Tibial nerve (tissue), 4 donors: Measurements from ENCODE around the gene LCMT1.

ENCODE experiments used
- EP300 ChIP-seq, 2 donors: sonication (generic); formaldehyde crosslinking; IDR thresholded peaks; one replicate each; pipeline ENCODE4 v1.6.1; 2017; ENCODE audit warnings: antibody characterized with exemption in 2 of 2, mild to moderate bottlenecking in 1 of 2
- POLR2A ChIP-seq, 2 donors: fragments of 450-650 bp; IDR thresholded peaks; one replicate each; pipeline ENCODE4 v1.6.1; 2017; ENCODE audit warnings: antibody characterized with exemption in 2 of 2, mild to moderate bottlenecking in 2 of 2, moderate library complexity in 2 of 2
- TF ChIP-seq, protein P1 (sequence below), 5 experiments: fragments of 200-600 bp in 3 of 5; fragments of 450-650 bp in 2 of 5; sonication (generic) in 3 of 5; IDR thresholded peaks; one replicate each; pipeline ENCODE4 v1.5.1; 2016 to 2019; ENCODE audit warnings: antibody characterized with exemption in 5 of 5, mild to moderate bottlenecking in 3 of 5, moderate library complexity in 2 of 5

DNA sequence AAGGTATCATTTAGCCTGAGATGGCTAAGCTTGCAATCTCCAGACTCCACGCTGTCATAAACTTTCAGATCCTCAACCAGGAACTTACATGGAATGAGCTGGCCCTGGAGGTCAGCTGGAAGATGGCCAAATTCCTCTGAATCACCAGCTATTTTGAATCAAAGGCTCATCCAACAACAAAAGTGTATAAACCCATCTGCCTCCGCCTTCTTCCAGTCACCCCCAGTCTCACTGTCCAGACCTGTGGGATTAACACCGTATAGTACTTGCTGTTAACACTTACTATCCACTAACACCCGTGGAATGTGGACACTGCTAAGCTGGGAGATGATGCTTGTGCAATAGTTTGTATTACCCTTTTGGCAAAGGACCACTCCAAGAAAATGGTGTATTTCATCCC lies 1.9 kb upstream of the LCMT1 start:
- TF ChIP-seq, protein P1, sequence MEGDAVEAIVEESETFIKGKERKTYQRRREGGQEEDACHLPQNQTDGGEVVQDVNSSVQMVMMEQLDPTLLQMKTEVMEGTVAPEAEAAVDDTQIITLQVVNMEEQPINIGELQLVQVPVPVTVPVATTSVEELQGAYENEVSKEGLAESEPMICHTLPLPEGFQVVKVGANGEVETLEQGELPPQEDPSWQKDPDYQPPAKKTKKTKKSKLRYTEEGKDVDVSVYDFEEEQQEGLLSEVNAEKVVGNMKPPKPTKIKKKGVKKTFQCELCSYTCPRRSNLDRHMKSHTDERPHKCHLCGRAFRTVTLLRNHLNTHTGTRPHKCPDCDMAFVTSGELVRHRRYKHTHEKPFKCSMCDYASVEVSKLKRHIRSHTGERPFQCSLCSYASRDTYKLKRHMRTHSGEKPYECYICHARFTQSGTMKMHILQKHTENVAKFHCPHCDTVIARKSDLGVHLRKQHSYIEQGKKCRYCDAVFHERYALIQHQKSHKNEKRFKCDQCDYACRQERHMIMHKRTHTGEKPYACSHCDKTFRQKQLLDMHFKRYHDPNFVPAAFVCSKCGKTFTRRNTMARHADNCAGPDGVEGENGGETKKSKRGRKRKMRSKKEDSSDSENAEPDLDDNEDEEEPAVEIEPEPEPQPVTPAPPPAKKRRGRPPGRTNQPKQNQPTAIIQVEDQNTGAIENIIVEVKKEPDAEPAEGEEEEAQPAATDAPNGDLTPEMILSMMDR (IDR thresholded peaks at IDR 0.05): no peak
- TF ChIP-seq POLR2A (IDR thresholded peaks at IDR 0.05) (no peak), EP300 (IDR thresholded peaks at IDR 0.05) (no peak)
